ENCODE measurements around the gene ADAMTS2.

Gene ADAMTS2

GRCh38 chr5:179343719-179344430 lies 1.4 kb downstream of the ADAMTS2 start:
- H2AFZ ChIP-seq (ENCODE audit: insufficient read depth, low read length, poor library complexity): no peak overlapping the region
- peaks cover 8 to 24% of the 10 kb centered on the region in 2 experiments for H3K4me1 ChIP-seq (ENCODE audit: control insufficient read depth in 1 of 2, insufficient read depth in 2 of 2, low read length in 2 of 2)
- H4K12ac ChIP-seq (ENCODE audit: low read depth, low read length): no peak overlapping the region
- H3K79me1 ChIP-seq (ENCODE audit: low read length): peaks cover 13% of the 10 kb centered on the region
- H3K18ac ChIP-seq (ENCODE audit: low read length): peak overlapping the region; percentile 67
- H4K8ac ChIP-seq (ENCODE audit: low read depth, low read length): peak overlapping the region; percentile 54
- peak overlapping the region; percentile 44 for H3K9ac ChIP-seq (ENCODE audit: low read length)
- peaks cover 0 to 7% of the 10 kb centered on the region in 2 experiments for H3K36me3 ChIP-seq (ENCODE audit: control insufficient read depth in 1 of 2, insufficient read depth in 2 of 2, low read length in 2 of 2)
- peaks cover 8% of the 10 kb centered on the region for H3K27me3 ChIP-seq (ENCODE audit: insufficient read depth, low read length)
- peaks cover 4% of the 10 kb centered on the region for H3K9me3 ChIP-seq (ENCODE audit: insufficient read depth, low read depth, low read length)
- peak overlapping the region; percentile 59 for H3K4me2 ChIP-seq (ENCODE audit: low read length)
- H3K4me3 ChIP-seq (ENCODE audit: low read depth, low read length): peak overlapping the region; percentile 80
- no peak overlapping the region for H2BK120ac ChIP-seq (ENCODE audit: insufficient read depth, low read length, poor library complexity)
- no peak overlapping the region for H2BK12ac ChIP-seq (ENCODE audit: low read length)
- no peak overlapping the region for H3K4ac ChIP-seq (ENCODE audit: low read depth, low read length)
- no peak overlapping the region for H3K23ac ChIP-seq (ENCODE audit: low read length)
- H3K27ac ChIP-seq (ENCODE audit: low read depth, low read length): no peak overlapping the region
- peak overlapping the region; percentile 18 for H3K14ac ChIP-seq (ENCODE audit: low read length)
- no peak overlapping the region for H2BK5ac ChIP-seq (ENCODE audit: low read depth, low read length, poor library complexity)
- H3K79me2 ChIP-seq (ENCODE audit: control insufficient read depth, insufficient read depth, low read length, poor library complexity): peaks cover 3% of the 10 kb centered on the region
- H4K91ac ChIP-seq (ENCODE audit: low read depth, low read length): peak overlapping the region; percentile 77
- peak in 1 of 2 donors; percentile 18 for DNase-seq
- no CpG with 5 or more reads among the region's 63 CpGs for WGBS (ENCODE audit: extremely low coverage, insufficient coverage, insufficient read length)
- H2AK5ac ChIP-seq (ENCODE audit: low read length): no peak overlapping the region

GRCh38 chr5:179343021-179343718 lies 2.1 kb downstream of the ADAMTS2 start:
- Histone ChIP-seq H3K14ac (ENCODE audit: low read length) (no peak overlapping the region), H2BK12ac (ENCODE audit: low read length) (no peak overlapping the region)

GRCh38 chr5:179342577-179342976 lies 2.7 kb downstream of the ADAMTS2 start:
- no peak overlapping the region for H3K9ac ChIP-seq (ENCODE audit: low read length)
- H3K14ac ChIP-seq (ENCODE audit: low read length): no peak overlapping the region
- no peak overlapping the region for H3K23ac ChIP-seq (ENCODE audit: low read length)
- no peak overlapping the region for H2AFZ ChIP-seq (ENCODE audit: insufficient read depth, low read length, poor library complexity)
- H4K12ac ChIP-seq (ENCODE audit: low read depth, low read length): no peak overlapping the region
- H2BK120ac ChIP-seq (ENCODE audit: insufficient read depth, low read length, poor library complexity): no peak overlapping the region
- H2BK5ac ChIP-seq (ENCODE audit: low read depth, low read length, poor library complexity): no peak overlapping the region
- no CpG with 5 or more reads among the region's 13 CpGs for WGBS (ENCODE audit: extremely low coverage, insufficient coverage, insufficient read length)
- peaks cover 8% of the 10 kb centered on the region for H3K27me3 ChIP-seq (ENCODE audit: insufficient read depth, low read length)
- H3K79me1 ChIP-seq (ENCODE audit: low read length): peaks cover 13% of the 10 kb centered on the region
- H2AK5ac ChIP-seq (ENCODE audit: low read length): no peak overlapping the region
- no peak overlapping the region for H3K4me3 ChIP-seq (ENCODE audit: low read depth, low read length)
- no peak overlapping the region for H3K18ac ChIP-seq (ENCODE audit: low read length)
- peaks cover 3% of the 10 kb centered on the region for H3K79me2 ChIP-seq (ENCODE audit: control insufficient read depth, insufficient read depth, low read length, poor library complexity)
- H4K91ac ChIP-seq (ENCODE audit: low read depth, low read length): no peak overlapping the region
- H3K4me1 ChIP-seq (ENCODE audit: control insufficient read depth in 1 of 2, insufficient read depth in 2 of 2, low read length in 2 of 2): peaks cover 14 to 35% of the 10 kb centered on the region in 2 experiments
- no peak for DNase-seq
- peaks cover 4% of the 10 kb centered on the region for H3K9me3 ChIP-seq (ENCODE audit: insufficient read depth, low read depth, low read length)
- H4K8ac ChIP-seq (ENCODE audit: low read depth, low read length): no peak overlapping the region
- H3K36me3 ChIP-seq (ENCODE audit: control insufficient read depth in 1 of 2, insufficient read depth in 2 of 2, low read length in 2 of 2): peaks cover 0 to 7% of the 10 kb centered on the region in 2 experiments
- no peak overlapping the region for H3K27ac ChIP-seq (ENCODE audit: low read depth, low read length)
- H3K4me2 ChIP-seq (ENCODE audit: low read length): peak overlapping the region; percentile 59
- no peak overlapping the region for H3K4ac ChIP-seq (ENCODE audit: low read depth, low read length)
- no peak overlapping the region for H2BK12ac ChIP-seq (ENCODE audit: low read length)

More at GRCh38 chr5:179343021-179343718, 2.1 kb downstream of the ADAMTS2 start:
- no CpG with 5 or more reads among the region's 20 CpGs for WGBS (ENCODE audit: extremely low coverage, insufficient coverage, insufficient read length)
- peaks cover 0 to 7% of the 10 kb centered on the region in 2 experiments for H3K36me3 ChIP-seq (ENCODE audit: control insufficient read depth in 1 of 2, insufficient read depth in 2 of 2, low read length in 2 of 2)
- H3K4me3 ChIP-seq (ENCODE audit: low read depth, low read length): peak overlapping the region; percentile 80
- H3K23ac ChIP-seq (ENCODE audit: low read length): no peak overlapping the region
- H3K4me1 ChIP-seq (ENCODE audit: control insufficient read depth in 1 of 2, insufficient read depth in 2 of 2, low read length in 2 of 2): peaks cover 10 to 31% of the 10 kb centered on the region in 2 experiments
- H4K12ac ChIP-seq (ENCODE audit: low read depth, low read length): no peak overlapping the region
- H4K91ac ChIP-seq (ENCODE audit: low read depth, low read length): no peak overlapping the region
- peaks cover 13% of the 10 kb centered on the region for H3K79me1 ChIP-seq (ENCODE audit: low read length)
- no peak overlapping the region for H3K27ac ChIP-seq (ENCODE audit: low read depth, low read length)
- H2AFZ ChIP-seq (ENCODE audit: insufficient read depth, low read length, poor library complexity): no peak overlapping the region
- no peak overlapping the region for H2BK5ac ChIP-seq (ENCODE audit: low read depth, low read length, poor library complexity)
- no peak overlapping the region for H2AK5ac ChIP-seq (ENCODE audit: low read length)
- no peak overlapping the region for H4K8ac ChIP-seq (ENCODE audit: low read depth, low read length)
- no peak overlapping the region for H2BK120ac ChIP-seq (ENCODE audit: insufficient read depth, low read length, poor library complexity)
- H3K9me3 ChIP-seq (ENCODE audit: insufficient read depth, low read depth, low read length): peaks cover 4% of the 10 kb centered on the region
- H3K4me2 ChIP-seq (ENCODE audit: low read length): peak overlapping the region; percentile 59
- H3K9ac ChIP-seq (ENCODE audit: low read length): peak overlapping the region; percentile 24
- H3K79me2 ChIP-seq (ENCODE audit: control insufficient read depth, insufficient read depth, low read length, poor library complexity): peaks cover 3% of the 10 kb centered on the region
- no peak overlapping the region for H3K4ac ChIP-seq (ENCODE audit: low read depth, low read length)
- H3K27me3 ChIP-seq (ENCODE audit: insufficient read depth, low read length): peaks cover 8% of the 10 kb centered on the region
- H3K18ac ChIP-seq (ENCODE audit: low read length): no peak overlapping the region
- no peak for DNase-seq

GRCh38 chr5:179340465-179340864 lies 4.8 kb downstream of the ADAMTS2 start:
- Histone ChIP-seq H3K79me1 (ENCODE audit: low read length) (peaks cover 11% of the 10 kb centered on the region), H3K4me2 (ENCODE audit: low read length) (no peak overlapping the region), H4K91ac (ENCODE audit: low read depth, low read length) (no peak overlapping the region), H2BK120ac (ENCODE audit: insufficient read depth, low read length, poor library complexity) (no peak overlapping the region), H4K8ac (ENCODE audit: low read depth, low read length) (no peak overlapping the region), H3K9me3 (ENCODE audit: insufficient read depth, low read depth, low read length) (peaks cover 8% of the 10 kb centered on the region), H3K14ac (ENCODE audit: low read length) (no peak overlapping the region), H2BK5ac (ENCODE audit: low read depth, low read length, poor library complexity) (no peak overlapping the region), H2AK5ac (ENCODE audit: low read length) (no peak overlapping the region), H2BK12ac (ENCODE audit: low read length) (no peak overlapping the region), H3K36me3 (ENCODE audit: control insufficient read depth in 1 of 2, insufficient read depth in 2 of 2, low read length in 2 of 2) (peaks cover 2 to 7% of the 10 kb centered on the region in 2 experiments), H3K23ac (ENCODE audit: low read length) (no peak overlapping the region), H3K9ac (ENCODE audit: low read length) (no peak overlapping the region), H3K79me2 (ENCODE audit: control insufficient read depth, insufficient read depth, low read length, poor library complexity) (peaks cover 3% of the 10 kb centered on the region), H3K27ac (ENCODE audit: low read depth, low read length) (no peak overlapping the region), H3K18ac (ENCODE audit: low read length) (no peak overlapping the region), H4K12ac (ENCODE audit: low read depth, low read length) (no peak overlapping the region), H3K4me3 (ENCODE audit: low read depth, low read length) (no peak overlapping the region), H3K4me1 (ENCODE audit: control insufficient read depth in 1 of 2, insufficient read depth in 2 of 2, low read length in 2 of 2) (peaks cover 14 to 31% of the 10 kb centered on the region in 2 experiments), H2AFZ (ENCODE audit: insufficient read depth, low read length, poor library complexity) (no peak overlapping the region), H3K27me3 (ENCODE audit: insufficient read depth, low read length) (peaks cover 3% of the 10 kb centered on the region), H3K4ac (ENCODE audit: low read depth, low read length) (no peak overlapping the region)
- no CpG with 5 or more reads among the region's 8 CpGs for WGBS (ENCODE audit: extremely low coverage, insufficient coverage, insufficient read length)
- DNase-seq: no peak
